Measurements from ENCODE around the gene SORBS2.

Gene SORBS2

GRCh38 chr4:185554365-185555126 is 257.4 kb downstream of the SORBS2 start:
- DNase-seq (ENCODE audit: low spot score), result no peak

- DNase-seq (ENCODE audit: low spot score), result no peak
These were observed 259.7 kb downstream of the SORBS2 start for GRCh38 chr4:185552254-185552653.

GRCh38 chr4:185550933-185551332 is 261.1 kb downstream of the SORBS2 start:
- no peak for DNase-seq (ENCODE audit: low spot score)

GRCh38 chr4:185549095-185549639 is 262.8 kb downstream of the SORBS2 start:
- no peak for DNase-seq (ENCODE audit: low spot score)

- no peak for DNase-seq (ENCODE audit: low spot score)
These were observed 263.4 kb downstream of the SORBS2 start for GRCh38 chr4:185548587-185548986.

- DNase-seq (ENCODE audit: low spot score), result no peak
These were observed 265.7 kb downstream of the SORBS2 start for GRCh38 chr4:185546335-185546734.

GRCh38 chr4:185542626-185543315 is 269.2 kb downstream of the SORBS2 start:
- no peak for DNase-seq (ENCODE audit: low spot score)

GRCh38 chr4:185541251-185541727 is 270.7 kb downstream of the SORBS2 start:
- DNase-seq (ENCODE audit: low spot score), result no peak

GRCh38 chr4:185540487-185541120 is 271.4 kb downstream of the SORBS2 start:
- DNase-seq (ENCODE audit: low spot score), result no peak

GRCh38 chr4:185540040-185540439 is 272.0 kb downstream of the SORBS2 start:
- DNase-seq (ENCODE audit: low spot score), result no peak

- DNase-seq (ENCODE audit: low spot score), result no peak
These were observed 273.2 kb downstream of the SORBS2 start for GRCh38 chr4:185538806-185539205.

GRCh38 chr4:185536411-185536709 is 275.6 kb downstream of the SORBS2 start:
- peak; percentile 5 for DNase-seq (ENCODE audit: low spot score)

GRCh38 chr4:185535612-185536410 is 276.2 kb downstream of the SORBS2 start:
- no peak for DNase-seq (ENCODE audit: low spot score)

All from HuH-7 (cell line).